ENCODE results near the gene FCN1.

Gene FCN1

DNA sequence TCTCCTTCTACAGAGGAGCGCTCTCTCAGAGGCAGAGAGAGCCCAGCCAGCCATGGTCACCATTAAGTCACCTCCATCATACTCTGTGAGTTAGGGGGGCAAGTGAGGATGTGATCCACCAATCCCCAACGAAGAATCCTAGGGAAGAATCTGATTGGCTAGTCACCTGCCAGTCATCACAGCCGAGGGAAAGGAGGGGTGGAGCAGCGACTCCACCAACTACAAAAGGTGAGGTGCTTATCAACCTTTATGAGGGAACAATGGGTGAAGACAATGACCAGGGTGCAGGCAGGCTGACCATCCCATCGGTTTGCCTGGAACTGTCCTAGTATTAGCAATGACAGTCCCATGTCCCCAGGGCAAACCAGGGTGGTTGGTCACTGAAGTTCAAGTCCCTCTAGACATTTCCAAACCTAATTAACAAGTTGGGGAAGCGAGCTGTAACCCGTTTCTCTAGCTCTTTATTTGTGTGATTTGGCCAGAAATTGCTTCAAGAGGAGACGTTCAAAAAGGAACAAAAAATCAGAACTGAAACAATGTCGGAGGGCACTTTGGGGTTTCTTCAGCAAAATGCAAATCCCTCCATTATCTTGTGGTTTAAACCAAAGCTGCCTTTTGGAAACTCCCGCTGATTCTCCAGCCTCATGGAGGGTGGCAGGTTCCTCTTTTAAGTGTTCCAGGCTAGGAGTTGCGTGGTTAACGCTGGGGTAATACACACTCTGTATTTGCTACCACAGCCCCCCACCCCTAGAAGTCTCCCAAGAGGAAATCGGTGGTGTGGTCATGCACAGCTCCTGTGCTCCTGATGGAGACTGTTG lies 18.8 kb upstream of the FCN1 start:
- no peak for DNase-seq

DNA sequence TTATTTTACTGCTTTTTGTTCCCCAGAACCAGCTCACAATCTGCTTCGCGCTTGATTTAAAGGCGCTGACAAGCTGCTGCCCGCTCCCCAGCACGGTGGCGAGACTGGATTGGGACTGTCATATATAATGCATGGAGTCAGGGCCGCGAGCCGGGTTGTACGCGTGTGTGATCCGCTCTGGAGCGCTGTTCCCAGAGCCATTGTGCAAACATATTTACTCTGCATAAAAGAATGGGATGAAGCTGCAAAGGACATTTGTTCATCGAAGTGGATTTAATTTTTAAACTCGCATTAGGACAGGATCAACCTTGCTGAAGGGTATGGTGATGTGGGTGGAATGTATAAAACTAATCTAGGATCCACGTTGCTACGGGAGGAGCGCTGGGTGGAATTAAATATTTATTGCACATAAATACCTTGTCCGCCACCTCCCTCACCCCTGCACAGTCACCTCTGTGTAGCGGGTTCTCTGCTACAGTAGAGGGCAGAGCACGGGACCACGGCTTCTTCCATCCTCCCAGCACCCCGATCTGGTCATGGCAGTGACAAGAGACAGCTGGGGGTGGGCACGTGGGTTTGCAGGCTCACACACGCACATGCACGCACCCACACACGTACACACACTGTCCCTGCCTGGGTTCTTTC lies 18.1 kb upstream of the FCN1 start:
- DNase-seq: no peak

DNA sequence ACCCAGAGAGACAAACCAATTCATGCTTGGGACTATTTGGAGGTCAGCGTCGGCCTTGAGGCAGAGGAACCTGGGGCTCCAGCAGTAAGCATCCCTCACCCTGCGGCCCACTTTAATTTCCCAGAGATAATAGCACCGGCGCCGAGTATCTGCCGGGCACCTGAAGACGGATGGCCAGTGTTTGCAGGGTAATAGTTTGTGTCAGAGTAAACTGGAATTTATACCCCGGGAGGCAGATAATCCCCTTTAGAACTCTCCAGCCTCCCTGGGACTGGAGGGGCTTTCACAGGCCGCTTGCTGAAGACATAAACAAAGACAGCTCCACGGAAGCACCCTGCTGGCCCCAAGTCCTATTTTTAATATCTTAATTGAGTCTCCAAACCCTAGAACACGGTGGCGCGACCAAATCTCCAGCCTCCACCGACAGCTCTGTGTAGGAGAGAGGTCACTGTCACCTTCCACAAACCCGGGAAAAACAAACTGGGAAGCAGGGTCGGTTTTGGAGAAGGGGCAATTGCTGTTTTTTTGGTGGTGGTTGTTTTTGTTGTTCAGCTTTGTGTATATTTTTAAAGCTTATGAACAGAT lies 17.4 kb upstream of the FCN1 start:
- DNase-seq: no peak

DNA sequence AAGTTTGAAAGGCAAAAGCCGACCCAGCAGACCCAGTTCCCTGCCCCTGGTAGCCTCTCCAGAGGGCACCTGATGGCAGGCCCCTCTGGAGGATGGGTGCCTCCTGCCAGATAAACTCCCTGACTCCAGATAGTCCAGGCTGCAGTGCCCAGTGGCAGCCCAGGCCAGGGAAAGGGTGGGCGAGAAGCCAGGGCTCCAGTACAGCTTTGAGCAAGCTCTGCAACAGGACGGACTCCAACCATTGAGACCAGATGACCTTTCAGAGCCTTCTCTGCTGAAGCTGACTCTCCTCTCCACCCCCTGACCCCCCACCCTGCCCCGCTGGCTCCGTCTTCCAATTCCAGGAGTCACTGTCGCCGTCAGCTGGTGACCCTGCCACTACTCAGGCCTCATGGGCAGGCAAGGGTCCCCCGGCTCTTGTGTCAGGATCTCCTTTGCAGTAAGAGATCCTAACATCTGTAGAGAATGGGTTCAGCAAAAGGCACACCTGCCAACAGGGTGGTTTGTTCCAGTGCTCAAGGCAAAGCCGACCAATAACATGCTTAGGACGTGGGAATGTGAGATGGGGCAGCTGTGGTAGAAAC lies 15.5 kb upstream of the FCN1 start:
- DNase-seq: no peak

DNA sequence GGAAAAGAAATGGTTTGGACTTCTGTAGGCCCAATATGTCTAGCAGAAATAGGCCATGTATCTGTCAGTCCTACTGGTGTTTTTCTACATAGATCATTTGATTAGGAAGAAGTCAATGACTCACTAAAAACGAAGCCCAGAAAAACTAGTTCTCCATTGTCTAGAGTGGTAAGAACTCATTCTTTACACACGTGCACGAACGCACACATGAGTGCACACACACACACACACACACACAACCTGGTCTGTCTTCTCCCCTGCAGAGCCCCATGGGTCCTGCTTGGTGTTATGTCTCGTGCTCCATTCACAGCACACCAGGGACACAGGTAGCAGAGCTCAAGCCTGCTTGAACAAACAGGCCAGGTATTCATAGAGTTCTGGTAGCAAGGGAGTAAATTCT lies 14.9 kb upstream of the FCN1 start:
- no peak for DNase-seq

DNA sequence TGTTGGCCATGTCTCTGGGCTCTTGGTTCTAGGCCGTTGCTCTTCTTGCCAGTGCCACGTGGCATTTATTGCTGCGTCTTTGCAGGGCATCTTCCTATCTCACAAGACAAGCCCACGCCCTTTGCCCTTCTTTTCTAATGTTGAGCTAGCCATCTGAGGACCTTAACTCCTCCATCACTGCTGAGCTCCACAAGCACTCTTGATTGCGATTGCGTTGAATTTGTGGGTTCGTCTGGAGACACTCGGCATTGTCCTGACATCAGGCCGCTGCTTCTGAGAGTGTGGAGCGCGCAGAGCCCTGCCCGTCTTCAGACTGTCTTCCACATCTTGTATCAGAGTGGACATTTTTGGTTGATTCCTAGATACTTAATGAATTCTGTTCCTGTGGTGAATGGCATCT lies 14.5 kb upstream of the FCN1 start:
- DNase-seq: no peak

DNA sequence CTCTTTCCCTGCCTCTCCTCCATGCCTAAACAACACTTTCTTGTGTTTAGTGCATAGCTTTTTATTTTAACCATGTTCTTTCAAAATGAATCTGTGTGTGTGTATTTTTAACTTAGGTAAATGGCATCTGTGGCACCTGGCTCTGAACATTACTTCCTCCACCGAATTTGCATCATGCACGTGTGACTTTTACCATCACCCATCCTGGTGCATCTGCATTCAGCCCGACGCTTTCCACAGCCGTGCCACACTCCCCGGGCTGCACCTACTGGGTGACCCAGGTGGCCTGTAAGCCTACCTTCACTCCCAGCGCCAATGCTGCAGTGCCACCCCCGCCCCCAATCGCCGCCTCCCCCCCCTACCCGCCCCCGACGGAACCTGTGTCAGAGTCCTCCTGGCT lies 12.7 kb upstream of the FCN1 start:
- DNase-seq: no peak

DNA sequence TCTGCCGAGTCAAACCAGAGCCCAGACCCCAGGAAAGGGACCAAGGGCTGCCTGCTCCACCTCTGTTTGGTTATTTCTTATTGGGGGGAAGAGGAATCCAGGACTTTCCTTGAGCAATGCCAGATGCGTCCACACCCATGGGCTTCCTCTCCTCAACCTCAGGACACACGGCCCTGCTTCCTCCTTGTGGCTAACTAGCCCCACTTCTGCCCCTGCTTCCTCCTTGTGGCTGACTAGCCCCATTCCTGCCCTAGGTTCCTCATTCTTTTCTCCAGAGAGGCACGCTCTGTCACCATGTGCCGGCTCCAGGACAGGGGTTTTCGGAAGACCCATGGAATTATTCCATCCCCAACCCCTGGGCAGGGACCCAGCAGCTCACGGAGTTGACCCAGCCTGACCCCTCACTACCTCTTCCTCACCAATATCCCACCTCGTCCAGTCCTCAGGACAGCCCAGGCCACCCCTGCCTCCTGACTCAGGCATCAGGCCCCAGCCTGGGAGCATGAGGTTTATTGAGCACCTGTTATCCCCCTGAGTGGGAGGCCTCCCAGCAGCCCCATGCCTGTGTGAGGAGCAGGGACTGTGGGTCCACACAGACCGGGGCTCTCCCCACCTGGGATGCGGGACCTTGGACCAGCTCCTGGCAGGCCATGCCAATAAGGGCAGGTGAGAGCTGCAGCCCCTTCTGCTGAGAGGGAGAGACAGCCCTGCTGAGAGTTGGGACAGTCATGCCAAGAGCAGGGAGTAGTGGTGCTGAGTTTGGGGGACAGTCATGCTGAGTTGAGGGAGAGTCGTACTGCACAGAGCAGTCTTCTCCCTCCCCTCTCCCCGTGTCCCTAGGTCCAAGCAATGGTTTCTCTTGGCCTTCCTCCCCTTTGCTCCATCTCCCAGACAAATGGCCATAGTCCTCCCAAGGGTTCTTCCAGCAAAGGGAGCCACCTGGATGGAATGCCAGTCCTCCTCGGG lies 11.8 kb upstream of the FCN1 start:
- DNase-seq: peak; percentile 88

DNA sequence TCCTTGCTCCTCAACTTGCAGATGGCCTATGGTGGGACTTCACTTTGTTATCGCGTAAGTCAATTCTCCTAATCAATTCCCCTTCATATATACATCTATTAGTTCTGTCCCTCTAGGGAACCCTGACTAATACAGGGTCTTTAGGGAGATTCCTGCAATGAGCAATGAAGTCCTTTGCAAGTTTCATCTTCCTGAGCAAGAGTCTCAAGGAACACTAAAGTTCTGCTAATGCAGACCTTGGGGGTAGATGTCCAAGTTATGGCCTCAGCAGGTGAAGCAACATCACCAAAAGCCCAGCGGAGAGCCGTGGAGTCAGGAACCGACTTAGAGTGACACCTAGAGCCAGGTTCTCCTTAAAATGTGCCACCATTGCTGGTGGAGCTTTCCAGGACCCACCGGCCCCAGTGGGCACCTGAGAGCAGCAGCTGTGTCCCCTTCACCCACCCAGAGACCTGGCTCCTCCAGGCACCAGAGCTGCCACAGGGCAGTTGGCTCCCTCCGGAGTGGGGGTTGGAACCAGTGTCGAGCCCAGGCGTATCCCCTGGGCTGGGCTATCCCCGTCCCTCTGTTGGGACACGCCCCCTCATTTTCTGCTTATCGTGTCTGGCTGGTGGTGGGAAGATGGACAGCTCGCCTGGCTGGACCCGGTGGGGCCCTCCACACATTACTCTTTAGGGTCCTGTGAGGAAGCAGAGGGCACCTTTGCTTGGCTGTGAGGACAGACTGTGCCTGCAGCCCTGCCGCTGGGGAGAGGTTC lies 10.9 kb upstream of the FCN1 start:
- no peak for DNase-seq

DNA sequence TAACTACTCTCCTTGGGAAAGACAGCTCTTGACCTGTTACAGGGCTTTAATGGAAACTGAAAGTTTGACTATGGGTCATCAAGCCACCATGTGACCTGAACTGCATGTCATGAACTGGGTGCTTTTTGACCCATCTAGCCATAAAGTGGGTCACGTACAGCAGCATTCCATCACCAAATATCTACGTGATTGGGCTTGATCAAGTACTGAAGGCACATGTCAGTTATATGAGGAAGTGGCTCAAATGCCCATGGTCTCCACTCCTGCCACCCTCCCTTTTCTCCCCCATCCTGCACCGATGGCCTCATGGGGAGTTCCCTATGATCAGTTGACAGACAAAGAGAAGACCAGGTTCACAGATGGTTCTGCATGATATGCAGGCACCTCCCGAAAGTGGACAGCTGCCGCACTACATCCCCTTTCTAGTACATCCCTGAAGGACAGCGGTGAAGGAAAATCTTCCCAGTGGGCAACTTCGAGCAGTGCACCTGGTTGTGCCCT lies 7.3 kb upstream of the FCN1 start:
- DNase-seq: no peak

DNA sequence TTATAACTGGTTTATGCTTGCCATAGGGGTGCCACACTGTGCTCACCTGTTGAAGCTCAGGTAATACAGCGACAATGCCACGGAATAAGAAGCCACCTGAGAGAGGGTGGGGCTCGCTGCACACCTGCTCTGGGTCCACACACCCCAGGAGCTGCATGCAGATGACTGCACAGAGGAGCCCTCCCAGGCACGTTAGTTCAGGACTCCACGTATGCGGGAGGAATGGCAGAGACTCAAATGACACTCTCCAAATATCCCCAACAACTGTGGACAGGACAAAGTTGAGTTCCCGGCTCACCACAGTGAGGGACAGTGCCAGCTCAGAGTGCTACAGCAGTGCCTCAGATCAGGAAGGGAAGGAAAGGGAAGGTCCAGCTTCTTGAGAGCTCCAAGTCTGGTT lies 5.8 kb upstream of the FCN1 start:
- no peak for DNase-seq

DNA sequence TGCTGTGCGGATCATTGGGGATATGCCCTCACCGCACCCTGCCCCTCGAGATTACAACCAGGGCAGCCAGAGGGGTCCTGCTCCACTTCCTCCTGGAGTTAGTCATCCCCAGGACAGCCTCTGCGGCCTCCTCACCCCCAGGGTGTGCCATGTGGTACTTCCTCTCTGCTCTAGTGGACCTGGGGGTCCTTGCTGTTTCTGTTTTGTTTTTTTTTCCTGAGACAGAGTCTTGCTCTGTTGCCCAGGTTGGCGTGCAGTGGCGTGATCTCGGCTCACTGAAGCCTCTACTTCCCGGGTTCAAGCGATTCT lies 5.2 kb upstream of the FCN1 start:
- DNase-seq: peak; percentile 42

DNA sequence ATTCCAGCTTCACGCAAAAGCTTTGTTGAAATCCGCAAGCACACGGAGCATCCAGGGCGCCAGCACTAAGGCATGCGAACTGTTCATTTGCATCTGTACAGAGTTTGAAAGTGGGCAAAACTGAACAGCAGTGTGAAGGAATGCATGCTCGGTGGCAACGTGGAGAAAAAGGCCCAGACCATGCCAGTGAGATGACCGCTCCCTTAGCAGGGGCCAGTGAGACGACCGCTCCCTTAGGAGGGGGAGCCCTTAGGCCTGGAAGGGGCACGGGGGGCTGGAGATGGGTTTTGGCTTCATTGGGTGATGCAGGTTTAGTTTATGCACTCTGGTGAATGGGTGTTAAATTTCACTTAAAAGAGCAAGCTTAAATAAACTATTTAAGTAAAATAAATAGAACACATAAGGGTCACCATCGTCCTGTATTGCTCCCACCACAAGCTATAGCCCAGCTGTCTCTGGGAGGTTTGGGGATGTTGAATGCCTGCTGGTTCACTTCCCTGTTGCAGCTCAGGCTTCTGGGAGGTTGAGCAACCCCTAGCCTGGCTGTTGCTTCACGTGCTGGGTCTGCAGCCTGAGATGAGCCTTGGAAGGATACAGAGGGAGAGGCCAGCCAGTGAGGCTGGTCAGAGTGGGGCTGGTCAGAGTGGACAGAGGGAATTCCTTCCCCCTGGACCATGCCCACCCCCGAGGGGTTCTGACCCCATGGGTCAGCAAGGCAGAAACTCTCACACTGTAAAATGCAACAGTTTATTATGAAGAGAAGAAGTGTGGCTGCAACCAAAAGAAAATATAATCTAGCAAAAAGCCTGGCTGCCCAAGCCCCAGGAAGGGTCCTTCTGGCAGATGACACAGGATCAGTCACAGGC lies 4.6 kb upstream of the FCN1 start:
- peak; percentile 65 for DNase-seq

DNA sequence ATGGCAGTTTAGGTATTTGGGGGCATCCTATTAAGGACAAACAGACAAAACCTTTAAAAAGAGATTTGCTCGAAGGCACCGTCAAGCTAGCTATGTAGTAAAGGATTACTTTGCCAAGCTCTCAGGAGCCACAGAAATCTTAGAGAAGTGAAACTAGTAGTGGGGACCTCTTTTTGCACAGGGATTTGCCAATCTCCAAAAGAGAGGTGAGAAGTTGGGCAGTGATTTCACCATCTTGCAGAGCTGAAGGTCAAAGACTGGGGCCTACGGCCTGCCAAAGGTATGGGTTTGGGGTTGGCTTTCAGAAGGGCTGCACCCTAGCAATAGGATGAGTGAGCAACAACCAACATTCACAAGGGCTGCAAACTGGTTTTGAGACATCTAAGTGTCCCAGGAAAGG lies 1.6 kb upstream of the FCN1 start:
- no peak for DNase-seq

DNA sequence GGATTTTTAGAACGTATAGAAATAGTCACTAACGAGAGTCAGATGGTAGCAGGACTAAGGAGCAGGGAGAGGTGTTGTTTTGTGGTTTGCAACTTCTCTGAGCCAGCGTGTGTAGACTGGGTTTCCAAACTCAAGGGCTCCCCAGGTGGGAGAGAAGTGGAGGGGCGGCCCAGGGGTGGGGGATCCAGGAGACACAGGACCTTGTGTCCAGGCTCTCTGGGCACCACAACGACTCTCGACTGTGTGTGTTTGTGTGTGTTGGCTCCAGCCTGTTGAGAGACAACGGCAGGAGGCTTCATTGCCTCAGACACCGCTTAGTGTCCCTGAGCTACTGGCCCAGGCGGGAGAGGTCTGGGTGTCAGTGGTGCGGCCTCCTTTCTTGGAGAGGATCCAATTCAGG lies 934 bp upstream of the FCN1 start:
- DNase-seq: no peak

DNA sequence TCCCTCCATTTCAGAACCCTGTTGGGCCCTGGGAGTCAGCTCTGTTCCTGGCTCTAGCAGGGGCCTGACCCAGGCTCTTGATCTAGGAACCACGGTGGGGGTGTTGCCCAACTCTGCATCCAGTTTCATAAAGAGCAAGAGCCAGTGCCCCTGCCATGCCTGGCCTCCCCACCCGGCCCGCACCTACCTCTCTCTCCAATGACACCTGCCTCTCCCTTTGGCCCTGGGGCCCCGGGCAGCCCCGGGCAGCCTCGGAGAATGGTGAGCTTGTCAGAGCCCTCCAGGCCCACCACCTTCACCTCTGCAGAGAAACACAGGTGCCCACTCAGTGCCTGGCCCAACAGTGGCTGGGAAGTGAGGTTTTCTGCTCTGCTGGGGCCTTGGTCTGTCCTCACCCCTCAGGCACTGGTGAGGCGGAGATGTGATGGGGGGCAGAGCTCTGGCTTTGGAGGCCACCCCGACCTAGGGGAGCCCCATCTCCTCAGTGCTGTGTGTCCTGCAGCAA lies 1.5 kb downstream of the FCN1 start:
- DNase-seq: no peak

DNA sequence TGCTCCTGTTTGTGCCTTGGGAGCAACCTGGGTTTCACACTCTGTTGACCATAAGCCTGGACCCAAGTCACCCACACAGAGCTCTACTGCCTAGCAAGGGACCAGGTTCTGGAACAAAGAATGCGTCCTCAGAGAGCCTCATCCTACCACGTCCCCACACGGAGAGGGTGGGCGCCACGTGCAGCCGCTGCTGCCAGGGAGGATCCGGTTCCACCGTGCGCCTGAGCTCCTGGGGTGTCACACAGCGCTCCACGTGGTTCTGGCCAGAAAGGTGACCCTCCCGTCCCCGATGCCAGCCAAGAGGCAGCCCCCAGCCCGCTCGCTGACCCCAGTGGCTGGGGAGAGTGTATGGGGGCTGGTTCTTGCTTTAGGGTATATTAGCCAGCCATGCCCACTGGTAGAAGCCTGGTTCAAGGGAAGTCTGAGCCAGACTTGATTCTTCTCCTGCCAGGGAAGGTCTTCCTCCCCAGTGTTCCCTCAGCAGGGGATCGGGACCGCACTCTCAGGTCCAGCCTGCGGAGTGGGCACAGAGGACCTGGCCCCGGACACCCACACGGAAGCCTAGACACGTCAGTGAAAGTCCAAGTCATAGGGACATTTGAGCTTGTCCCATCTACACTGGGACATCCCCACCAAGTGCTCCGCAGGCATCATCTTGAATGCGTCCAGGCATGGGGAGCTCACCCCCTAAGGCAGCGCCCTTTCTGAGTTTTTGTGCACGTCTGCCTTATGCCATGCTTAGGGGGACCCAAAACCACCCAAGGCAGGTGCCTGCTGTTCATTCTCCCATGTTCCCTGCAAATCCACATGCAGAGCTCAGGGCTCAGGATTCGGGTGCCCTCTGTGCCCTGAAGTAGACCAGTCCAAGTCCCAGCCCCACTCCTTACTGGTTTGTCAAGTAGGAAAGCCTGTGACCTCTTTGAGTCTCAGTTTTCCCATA lies 2.4 kb downstream of the FCN1 start:
- no peak for DNase-seq

DNA sequence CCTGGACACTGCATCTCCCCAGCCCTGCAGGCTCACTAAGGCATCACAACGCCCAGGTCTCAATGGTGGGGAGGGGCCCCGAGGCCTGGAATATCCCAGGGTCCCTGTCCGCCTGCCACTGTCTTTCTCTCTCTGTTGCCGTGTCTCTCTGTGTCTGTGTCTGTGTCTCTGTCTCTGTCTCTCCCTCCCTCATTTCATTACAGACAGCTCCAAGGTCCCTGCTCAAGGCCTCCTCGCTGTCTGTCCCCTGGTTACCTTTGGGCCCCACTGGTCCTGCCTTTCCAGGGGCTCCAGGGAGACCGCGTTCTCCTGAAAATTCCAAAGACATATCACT lies 3.2 kb downstream of the FCN1 start:
- no peak for DNase-seq

DNA sequence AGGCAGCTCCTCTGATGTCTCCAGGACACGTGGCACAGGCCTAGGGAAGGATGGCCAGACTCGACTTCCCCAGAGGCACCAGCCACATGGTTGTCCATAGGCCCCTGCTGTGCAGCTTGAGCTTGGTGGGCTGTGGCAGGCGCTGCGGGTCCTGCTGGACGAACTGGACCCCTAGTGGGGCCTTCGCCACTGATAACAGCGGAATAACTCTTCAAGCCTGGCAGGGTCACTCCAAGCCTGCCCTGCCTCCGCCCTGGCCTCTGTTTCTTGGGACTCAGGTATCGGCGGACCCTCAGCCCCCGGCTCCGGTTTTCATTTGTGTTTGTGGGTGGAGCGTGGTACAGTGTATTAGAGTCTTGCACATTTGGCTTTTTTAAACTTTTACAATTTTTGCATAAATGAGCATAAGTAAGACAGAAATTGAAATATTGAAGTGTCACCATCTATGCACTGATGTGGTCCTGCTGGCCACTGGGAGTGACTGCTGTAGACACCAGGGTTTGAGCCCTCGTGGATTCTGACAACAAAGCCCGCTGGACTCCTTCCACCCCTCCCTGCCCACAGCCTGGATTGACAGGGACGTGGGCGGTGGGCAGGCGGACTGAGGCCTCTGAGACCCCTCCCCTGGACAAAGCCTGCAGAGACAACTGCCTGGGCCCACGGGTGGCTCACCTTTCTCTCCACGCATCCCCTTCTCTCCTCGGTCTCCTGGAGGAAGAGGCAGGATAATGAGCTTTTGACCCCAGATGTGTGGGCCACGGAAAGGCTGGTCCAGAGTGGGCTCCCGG lies 3.8 kb downstream of the FCN1 start:
- DNase-seq: no peak

All from hematopoietic multipotent progenitor cell treated with erythropoietin and hydrocortisone succinate and interleukin-3 and kit ligand, for 4 days (in vitro differentiated cells).